Naive B cell (primary cell): Measurements from ENCODE around the gene FAM107A. TPM values are rescaled to one million over a fixed set of nuclear protein-coding genes. Genes with fewer than 3 reads are reported as not detected.
A peak's percentile ranks its signal among the peaks of the same experiment; 100 is the strongest.

Source experiments
- ATAC-seq, 2 donors: fragments of 150-1000 bp; cut with Tn5 transposase; 2 replicates each; pipeline ENCODE4 v1.10.0; 2021; ENCODE audit warnings: low read depth in 2 of 2, mild to moderate bottlenecking in 2 of 2, moderate library complexity in 2 of 2
- DNase-seq: peaks from one replicate; pipeline ENCODE4 v3.0.0; 2022
- H3K27ac Mint-ChIP-seq, 6 donors: one replicate each; pipeline ENCODE4 v1.8.0; 2020 to 2022; ENCODE audit warnings: mild to moderate bottlenecking in 6 of 6, mixed read lengths in 6 of 6, moderate library complexity in 5 of 6, inconsistent platforms in 2 of 6
- H3K27me3 Mint-ChIP-seq, 3 donors: one replicate each; pipeline ENCODE4 v1.8.0; 2021 to 2022; ENCODE audit warnings: mixed read lengths in 3 of 3, mild to moderate bottlenecking in 1 of 3
- H3K36me3 Mint-ChIP-seq, 2 donors: one replicate each; pipeline ENCODE4 v1.8.0; 2020 to 2022; ENCODE audit warnings: mixed read lengths in 2 of 2, inconsistent platforms in 1 of 2, mild to moderate bottlenecking in 1 of 2
- H3K4me1 Mint-ChIP-seq, 3 donors: one replicate each; pipeline ENCODE4 v1.8.0; 2020 to 2022; ENCODE audit warnings: mixed read lengths in 3 of 3, inconsistent platforms in 1 of 3, mild to moderate bottlenecking in 1 of 3, moderate library complexity in 1 of 3
- H3K4me3 Mint-ChIP-seq, 8 donors: one replicate each; pipeline ENCODE4 v1.8.0; 2020 to 2022; ENCODE audit warnings: mild to moderate bottlenecking in 8 of 8, mixed read lengths in 8 of 8, moderate library complexity in 8 of 8, inconsistent platforms in 2 of 8
- H3K9me3 Mint-ChIP-seq, 7 donors: one replicate each; pipeline ENCODE4 v1.8.0; 2020 to 2022; ENCODE audit warnings: mixed read lengths in 7 of 7, mild to moderate bottlenecking in 5 of 7, inconsistent platforms in 2 of 7, moderate library complexity in 1 of 7
- polyA plus RNA-seq, 6 donors: library from polyadenylated mRNA; unstranded; fragments of 300-500 nt; fragmentation: Illumina TruSeq; gene quantifications; one replicate each; pipeline ENCODE4 v1.2.3, GENCODE V29; 2021; ENCODE audit warnings: low read depth in 6 of 6

Gene FAM107A
- polyA plus RNA-seq, 6 donors from 2014 or later, result not detected

GRCh38 chr3:58570851-58571250, 6.3 kb downstream of the FAM107A start:
- DNase-seq, result no peak

DNA sequence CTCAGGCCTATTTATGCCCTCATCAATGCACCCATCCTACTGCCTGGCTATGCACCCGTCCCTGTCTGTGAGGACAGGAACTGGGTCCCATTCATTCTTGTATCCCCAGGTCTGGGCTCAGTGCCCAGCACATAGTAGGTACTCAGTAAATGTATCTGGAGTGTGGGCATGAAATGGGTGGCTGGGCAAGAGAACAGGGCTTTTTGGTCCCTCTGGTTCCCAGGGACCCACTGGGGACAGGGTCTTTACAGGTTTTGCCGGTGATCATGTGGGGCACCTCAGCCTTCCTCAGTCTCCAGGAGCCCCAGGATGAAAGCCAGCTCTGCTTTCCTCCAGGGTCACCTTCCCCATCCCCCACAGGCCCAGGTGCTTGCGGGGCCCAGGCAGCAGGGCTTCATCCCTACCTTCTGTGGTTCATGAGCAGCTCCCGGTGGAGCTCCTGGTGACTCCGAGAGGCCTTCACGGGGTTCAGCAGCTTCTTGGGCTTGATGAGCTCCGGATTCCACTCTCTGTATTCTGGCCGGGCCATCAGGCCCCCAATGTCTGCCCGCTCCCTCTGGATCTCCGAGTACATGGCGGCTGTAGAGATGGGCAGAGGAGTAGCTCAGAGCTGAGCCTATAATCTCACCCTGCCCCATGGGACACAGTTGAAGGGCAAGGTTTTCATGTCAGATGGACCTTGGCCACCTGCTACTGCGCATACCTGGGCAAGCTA, 7.7 kb downstream of the FAM107A start:
- Mint-ChIP-seq H3K27ac (peak overlapping the region in 1 of 6 donors; percentile 33), H3K4me1 (peaks cover 7 to 9% (median 8%) of the 10 kb centered on the region in 3 donors), H3K4me3 (peak overlapping the region in 1 of 8 donors; percentile 44), H3K9me3 (no peaks in the 10 kb centered on the region), H3K36me3 (no peaks in the 10 kb centered on the region), H3K27me3 (peaks cover 4 to 9% (median 5%) of the 10 kb centered on the region in 3 donors)
- ATAC-seq (no peak), DNase-seq (no peak)

More at GRCh38 chr3:58570851-58571250, 6.3 kb downstream of the FAM107A start:
- Mint-ChIP-seq H3K4me3 (no peak overlapping the region), H3K36me3 (no peaks in the 10 kb centered on the region), H3K27ac (no peak overlapping the region), H3K27me3 (peaks cover 7 to 13% (median 8%) of the 10 kb centered on the region in 3 donors), H3K4me1 (peaks cover 7 to 9% (median 8%) of the 10 kb centered on the region in 3 donors), H3K9me3 (no peaks in the 10 kb centered on the region)
- no peak for ATAC-seq

GRCh38 chr3:58568572-58569286, 8.5 kb downstream of the FAM107A start:
- DNase-seq, result peak; percentile 36
- Mint-ChIP-seq H3K27me3 (peaks cover 0 to 6% (median 1%) of the 10 kb centered on the region in 3 donors), H3K4me1 (peaks cover 7 to 9% (median 8%) of the 10 kb centered on the region in 3 donors), H3K4me3 (peak overlapping the region in 6 of 8 donors; percentile 36 to 89 (median 66)), H3K36me3 (no peaks in the 10 kb centered on the region), H3K27ac (peak overlapping the region in 2 of 6 donors; percentile 33 to 56), H3K9me3 (peaks cover 0 to 4% (median 0%) of the 10 kb centered on the region in 7 donors)
- peak in 1 of 2 donors; percentile 35 for ATAC-seq

GRCh38 chr3:58567251-58567515, 10.0 kb downstream of the FAM107A start:
- Mint-ChIP-seq H3K4me1 (peaks cover 7 to 9% (median 8%) of the 10 kb centered on the region in 3 donors), H3K27me3 (peaks cover 0 to 11% (median 6%) of the 10 kb centered on the region in 3 donors), H3K4me3 (no peak overlapping the region), H3K27ac (peak overlapping the region in 1 of 6 donors; percentile 54), H3K36me3 (no peaks in the 10 kb centered on the region), H3K9me3 (peaks cover 0 to 9% (median 0%) of the 10 kb centered on the region in 7 donors)
- no peak for DNase-seq
- ATAC-seq, result no peak

DNA sequence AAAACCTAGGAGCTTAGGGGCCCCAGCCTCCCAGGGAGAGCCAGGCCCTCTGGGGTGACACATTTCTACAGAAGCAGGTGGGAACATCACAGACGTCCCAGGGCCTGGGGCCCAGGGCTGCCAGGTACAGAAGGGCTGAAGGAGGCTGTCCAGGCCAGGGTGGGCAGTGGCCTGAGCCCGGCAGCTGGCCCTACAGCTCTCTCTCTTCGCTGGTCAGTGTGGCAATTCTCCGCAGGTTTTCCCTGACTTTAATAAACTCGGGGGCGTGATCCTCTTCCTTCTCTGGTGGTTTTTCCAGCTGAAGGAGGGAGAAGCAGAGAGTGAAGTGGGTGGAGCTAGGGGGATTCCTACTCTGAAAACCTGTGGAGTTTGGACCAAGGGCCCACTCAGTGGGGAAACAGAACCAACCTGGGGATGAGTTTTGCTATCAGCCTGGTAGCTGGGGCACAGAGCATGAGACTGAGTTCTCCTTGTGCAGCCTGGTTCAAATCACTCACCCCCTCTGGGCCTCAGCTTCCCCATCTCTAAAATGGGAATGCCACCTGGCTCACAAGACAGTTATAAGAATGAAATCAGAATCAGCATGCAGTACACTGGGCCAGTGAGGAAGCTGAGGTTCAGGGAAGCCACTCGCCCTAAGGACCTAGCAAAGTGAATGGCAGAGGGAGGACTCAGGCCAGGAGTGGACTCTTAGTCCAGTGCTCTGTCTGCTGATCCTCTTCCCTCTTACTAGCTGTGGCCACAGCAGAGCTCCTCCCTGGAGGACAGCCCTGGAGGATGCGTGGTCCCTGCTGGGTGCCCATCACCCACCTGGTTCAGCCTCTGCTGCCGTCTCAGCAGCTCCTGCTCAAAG, 10.6 kb downstream of the FAM107A start:
- H3K27me3 Mint-ChIP-seq, result peaks cover 0 to 11% (median 6%) of the 10 kb centered on the region in 3 donors
- peaks cover 0 to 9% (median 0%) of the 10 kb centered on the region in 7 donors for H3K9me3 Mint-ChIP-seq
- no peak overlapping the region for H3K4me3 Mint-ChIP-seq
- H3K4me1 Mint-ChIP-seq, result peaks cover 7 to 9% (median 8%) of the 10 kb centered on the region in 3 donors
- H3K27ac Mint-ChIP-seq, result no peak overlapping the region
- ATAC-seq (no peak), DNase-seq (no peak)
- H3K36me3 Mint-ChIP-seq, result no peaks in the 10 kb centered on the region

- H3K27ac Mint-ChIP-seq, result no peak overlapping the region
- peaks cover 7 to 9% (median 8%) of the 10 kb centered on the region in 3 donors for H3K4me1 Mint-ChIP-seq
- H3K9me3 Mint-ChIP-seq, result peaks cover 0 to 9% (median 0%) of the 10 kb centered on the region in 7 donors
- DNase-seq, result no peak
- no peak for ATAC-seq
- H3K27me3 Mint-ChIP-seq, result peaks cover 0 to 11% (median 6%) of the 10 kb centered on the region in 3 donors
- H3K4me3 Mint-ChIP-seq, result no peak overlapping the region
- H3K36me3 Mint-ChIP-seq, result no peaks in the 10 kb centered on the region
Observed at GRCh38 chr3:58565621-58566397, 11.4 kb downstream of the FAM107A start.

DNA sequence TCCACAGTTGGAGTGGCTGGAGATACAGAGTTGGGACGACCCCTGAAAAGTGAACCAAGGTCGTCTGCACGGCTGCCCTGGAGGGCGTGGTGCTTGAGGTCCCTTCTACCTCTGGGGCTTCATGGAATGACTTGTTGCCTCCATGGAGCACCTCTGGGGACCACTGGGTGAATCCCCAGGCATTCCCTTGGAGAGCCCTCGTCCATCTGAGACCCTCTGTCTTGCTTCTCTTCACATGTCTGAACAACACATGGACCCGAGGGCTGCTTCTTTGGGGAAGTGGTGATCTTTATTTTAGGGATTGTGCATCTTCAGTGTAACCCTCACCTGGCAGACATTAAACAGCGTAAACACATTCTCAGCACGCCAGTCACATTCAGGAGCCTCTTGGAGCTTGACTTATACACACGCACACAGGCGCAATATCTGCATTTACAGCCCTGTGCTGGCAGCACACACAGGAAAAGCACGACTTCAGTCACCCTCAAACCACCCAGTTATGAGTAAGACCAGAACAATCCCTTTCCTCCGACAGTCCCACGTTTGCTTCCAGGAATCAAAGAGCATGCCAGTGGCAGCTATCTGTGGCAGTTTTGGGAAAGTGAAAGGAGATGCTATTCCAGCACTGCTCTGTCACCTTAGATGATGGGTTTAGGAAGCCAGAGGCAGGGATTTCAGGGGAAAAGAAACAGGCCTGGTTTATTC, 12.6 kb downstream of the FAM107A start:
- DNase-seq, result no peak
- H3K4me3 Mint-ChIP-seq, result no peak overlapping the region
- peaks cover 0 to 9% (median 0%) of the 10 kb centered on the region in 7 donors for H3K9me3 Mint-ChIP-seq
- no peak for ATAC-seq
- H3K27me3 Mint-ChIP-seq, result peaks cover 0 to 11% (median 6%) of the 10 kb centered on the region in 3 donors
- peak overlapping the region in 1 of 6 donors; percentile 49 for H3K27ac Mint-ChIP-seq
- H3K36me3 Mint-ChIP-seq, result no peaks in the 10 kb centered on the region
- H3K4me1 Mint-ChIP-seq, result peaks cover 7 to 9% (median 8%) of the 10 kb centered on the region in 3 donors

DNA sequence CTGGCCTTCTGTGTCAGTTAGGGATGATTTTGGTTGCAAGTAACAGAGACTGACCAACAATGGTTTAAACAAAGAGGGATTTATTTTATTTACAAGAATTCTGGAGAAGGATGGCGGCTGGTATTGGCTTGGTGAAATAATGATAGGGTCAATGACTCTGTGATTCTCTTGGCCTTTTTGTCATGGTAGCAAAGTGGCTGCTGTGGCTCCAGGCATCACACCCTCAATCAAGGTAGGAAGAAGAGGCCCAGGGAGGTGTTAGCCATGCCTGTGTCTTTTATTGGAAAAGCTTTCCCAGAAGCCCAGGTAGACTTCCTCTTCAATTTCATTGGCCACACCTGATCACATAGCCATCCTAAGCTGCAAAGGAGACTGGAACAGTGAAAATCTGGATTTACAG, 13.1 kb downstream of the FAM107A start:
- DNase-seq (no peak), ATAC-seq (no peak)
- Mint-ChIP-seq H3K4me3 (peak overlapping the region in 1 of 8 donors; percentile 38), H3K9me3 (peaks cover 0 to 9% (median 0%) of the 10 kb centered on the region in 7 donors), H3K27ac (no peak overlapping the region), H3K27me3 (peaks cover 0 to 11% (median 6%) of the 10 kb centered on the region in 3 donors), H3K36me3 (no peaks in the 10 kb centered on the region), H3K4me1 (peaks cover 6 to 7% (median 6%) of the 10 kb centered on the region in 3 donors)

DNA sequence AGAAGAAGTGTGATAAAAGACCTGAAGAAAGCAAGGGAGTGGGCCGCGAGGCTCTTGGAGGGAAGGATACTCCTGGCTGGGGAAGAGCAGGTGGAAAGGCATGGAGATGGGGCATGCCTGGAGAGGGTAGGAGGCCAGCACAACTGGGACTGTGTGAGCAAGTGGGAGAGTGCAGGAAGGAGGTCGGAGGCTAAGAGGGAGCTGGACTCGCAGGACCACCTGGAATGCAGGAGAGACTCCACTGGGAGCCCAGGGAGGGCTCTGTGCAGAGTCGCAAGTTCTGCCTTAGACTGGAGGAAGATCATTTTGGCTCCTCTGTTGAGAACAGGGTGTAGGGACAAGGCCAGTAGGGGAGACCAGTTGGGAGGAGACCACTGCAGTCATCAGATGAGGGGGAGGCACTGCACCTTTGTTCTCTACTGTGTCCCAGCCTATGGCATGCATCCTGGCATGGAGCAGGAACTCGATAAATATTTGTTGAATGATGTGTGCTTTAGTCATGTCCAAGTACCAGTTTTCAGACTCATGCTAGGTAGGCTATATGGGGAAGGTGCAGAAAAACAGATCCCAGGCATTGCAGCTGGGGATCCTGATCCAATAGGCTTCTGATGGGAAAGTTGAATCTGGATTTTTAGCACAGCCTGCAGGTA, 13.7 kb downstream of the FAM107A start:
- Mint-ChIP-seq H3K36me3 (no peaks in the 10 kb centered on the region), H3K27me3 (peaks cover 0 to 14% (median under 1%) of the 10 kb centered on the region in 3 donors), H3K9me3 (peaks cover 0 to 9% (median 0%) of the 10 kb centered on the region in 7 donors), H3K27ac (peak overlapping the region in 2 of 6 donors; percentile 33 to 62), H3K4me3 (no peak overlapping the region), H3K4me1 (peaks cover under 1 to 2% (median 1%) of the 10 kb centered on the region in 3 donors)
- no peak for DNase-seq
- no peak for ATAC-seq

DNA sequence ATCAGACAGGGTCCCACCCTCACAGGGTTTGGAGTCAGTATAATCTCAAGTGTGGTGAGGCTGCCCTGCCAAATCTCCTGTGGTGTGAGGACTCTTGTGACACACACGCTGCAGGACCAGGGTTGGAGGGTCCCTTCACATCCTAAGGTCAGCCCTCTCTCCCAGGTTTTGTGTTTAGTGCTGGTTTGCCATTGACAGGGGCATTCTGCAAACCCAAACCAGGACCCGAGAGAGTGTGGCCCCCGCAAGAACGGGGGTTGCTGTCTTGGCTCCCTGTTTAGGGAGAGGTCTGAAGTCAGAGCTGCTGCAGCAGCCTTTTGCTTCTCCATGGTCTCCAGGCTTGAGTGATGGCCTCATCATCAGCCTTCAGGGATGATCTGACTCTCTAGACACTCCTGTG, 14.7 kb downstream of the FAM107A start:
- ATAC-seq (no peak), DNase-seq (no peak)
- Mint-ChIP-seq H3K9me3 (peaks cover 0 to 9% (median 0%) of the 10 kb centered on the region in 7 donors), H3K27me3 (peaks cover 0 to 14% (median 0%) of the 10 kb centered on the region in 3 donors), H3K4me3 (no peak overlapping the region), H3K27ac (no peak overlapping the region), H3K36me3 (no peaks in the 10 kb centered on the region), H3K4me1 (no peaks in the 10 kb centered on the region)

DNA sequence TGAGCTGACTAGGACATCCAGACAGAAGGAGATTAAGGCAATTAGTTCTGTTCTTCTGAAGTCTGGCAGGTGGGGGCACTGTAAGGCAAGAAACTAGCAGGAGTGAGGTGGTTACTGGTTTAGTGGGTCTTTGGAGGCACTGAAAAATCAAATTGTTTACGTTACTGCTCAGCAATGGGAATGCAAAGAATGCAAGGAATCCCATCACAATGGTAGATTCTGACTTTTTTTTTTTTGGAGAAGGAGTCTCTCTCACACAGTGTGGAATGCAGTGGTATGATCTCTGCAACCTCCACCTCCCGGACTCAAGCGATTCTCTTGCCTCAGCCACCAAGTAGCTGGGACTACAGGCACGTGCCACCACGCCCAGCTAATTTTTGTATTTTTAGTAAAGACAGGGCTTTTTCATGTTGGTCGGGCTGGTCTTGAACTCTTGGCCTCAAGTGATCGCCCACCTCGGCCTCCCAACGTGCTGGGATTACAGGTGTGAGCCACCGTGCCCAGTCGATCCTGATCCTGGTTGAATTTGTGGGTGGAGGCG, 16.4 kb downstream of the FAM107A start:
- Mint-ChIP-seq H3K27ac (no peak overlapping the region), H3K27me3 (peaks cover 0 to 25% (median 0%) of the 10 kb centered on the region in 3 donors), H3K9me3 (peaks cover 0 to 9% (median 0%) of the 10 kb centered on the region in 7 donors), H3K36me3 (no peaks in the 10 kb centered on the region), H3K4me1 (no peaks in the 10 kb centered on the region), H3K4me3 (no peak overlapping the region)
- ATAC-seq, result no peak
- no peak for DNase-seq
